Daoy (cell line): ENCODE data around the gene EN2. TPM values are rescaled to one million over a fixed set of nuclear protein-coding genes. Genes with fewer than 3 reads are reported as not detected.

Experiments
- DNase-seq: peaks from one replicate; pipeline ENCODE4 v3.0.0-alpha.2; 2015; ENCODE audit warnings: low read depth
- total RNA-seq: library from RNA; depleted of rRNA; stranded (reverse); fragments of >200 nt; shearing (Covaris generic); gene quantifications from 2 replicates; pipeline ENCODE4 v1.2.3, GENCODE V29; 2014; rRNA removed

The EN2 gene
- 1.4 and 3.5 TPM in 2 replicates for total RNA-seq

GRCh38 chr7:155458111-155458877 lies at the start of gene EN2:
Gene EN2, plus strand, starts transcription at chr7:155458129. Its CDS starts 249 bp downstream, at chr7:155458378.
- peak; percentile 52 for DNase-seq

GRCh38 chr7:155408651-155409586 lies 49.0 kb upstream of the EN2 start:
- DNase-seq, result peak; percentile 68

GRCh38 chr7:155409980-155410379 lies 47.9 kb upstream of the EN2 start:
- DNase-seq, result no peak

GRCh38 chr7:155410431-155410830 lies 47.5 kb upstream of the EN2 start:
- DNase-seq, result no peak

- no peak for DNase-seq
Measured at GRCh38 chr7:155411718-155412415, 46.1 kb upstream of the EN2 start.

GRCh38 chr7:155412416-155413253 lies 45.3 kb upstream of the EN2 start:
- DNase-seq, result peak; percentile 78

GRCh38 chr7:155414547-155415492 lies 43.1 kb upstream of the EN2 start:
- no peak for DNase-seq

GRCh38 chr7:155416646-155417380 lies 41.1 kb upstream of the EN2 start:
- DNase-seq, result no peak

GRCh38 chr7:155418304-155418703 lies 39.6 kb upstream of the EN2 start:
- DNase-seq, result no peak

GRCh38 chr7:155418941-155419755 lies 38.8 kb upstream of the EN2 start:
- no peak for DNase-seq

- DNase-seq, result no peak
Measured at GRCh38 chr7:155420116-155420515, 37.8 kb upstream of the EN2 start.

- DNase-seq, result no peak
Measured at GRCh38 chr7:155422151-155422550, 35.8 kb upstream of the EN2 start.

GRCh38 chr7:155422599-155423336 lies 35.2 kb upstream of the EN2 start:
- DNase-seq, result no peak

GRCh38 chr7:155423337-155424285 lies 34.3 kb upstream of the EN2 start:
- no peak for DNase-seq

GRCh38 chr7:155424301-155425010 lies 33.5 kb upstream of the EN2 start:
- no peak for DNase-seq

- no peak for DNase-seq
Measured at GRCh38 chr7:155425011-155425340, 33.0 kb upstream of the EN2 start.
